HG03520 (cell line): ENCODE results near the gene DVL2.
"Not testable (repeated sequence)": the region's sequence is repeated elsewhere in the genome, so short reads cannot be mapped to it uniquely, and the experiment has no call there.

ENCODE experiments used
- ATAC-seq: cut with Tn5 transposase; IDR thresholded peaks from one replicate; pipeline ENCODE4 v1.9.1; 2021; ENCODE audit warnings: mild to moderate bottlenecking, moderate library complexity; ENCODE audit not compliant: unreplicated experiment

DVL2 gene

DNA sequence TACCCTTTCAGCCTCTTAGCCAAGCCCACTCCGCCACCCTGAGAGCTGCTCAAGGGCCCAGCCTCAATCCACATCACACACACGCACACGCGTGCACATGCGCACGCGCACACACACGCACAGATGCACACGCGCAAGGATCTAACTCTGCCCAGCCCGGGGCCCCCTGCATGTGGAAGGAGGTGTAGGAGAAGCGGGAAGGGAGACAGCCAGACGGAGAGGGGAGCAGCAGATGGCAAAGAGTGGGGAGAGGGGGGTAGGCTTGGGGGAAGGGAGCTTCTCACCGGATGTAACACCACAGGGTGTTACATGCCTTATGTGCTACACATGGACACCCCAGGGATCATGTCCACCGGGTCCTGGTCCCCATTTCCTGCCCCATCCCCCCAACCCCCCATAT is 30.0 kb downstream of the DVL2 start:
- no peak for ATAC-seq

DNA sequence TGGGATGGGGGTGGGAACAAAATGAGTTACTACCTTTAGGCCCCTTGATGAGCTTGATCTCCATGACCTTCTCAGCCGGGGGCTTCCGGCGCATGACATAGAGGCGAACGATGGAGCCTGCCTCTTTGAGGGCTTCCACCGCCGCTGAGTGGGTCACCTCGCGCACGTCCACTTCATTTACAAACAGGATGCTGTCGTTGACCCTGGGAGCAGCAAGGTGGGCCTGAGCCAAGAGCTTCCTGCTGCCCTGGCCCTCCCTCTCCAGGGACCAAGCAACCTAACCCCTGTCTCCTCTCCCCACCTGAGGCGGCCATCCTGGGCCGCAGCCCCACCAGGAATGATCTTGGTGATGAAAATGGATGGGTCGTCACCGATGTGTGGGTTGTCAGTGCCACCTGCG is 30.9 kb downstream of the DVL2 start:
- ATAC-seq = no peak

DNA sequence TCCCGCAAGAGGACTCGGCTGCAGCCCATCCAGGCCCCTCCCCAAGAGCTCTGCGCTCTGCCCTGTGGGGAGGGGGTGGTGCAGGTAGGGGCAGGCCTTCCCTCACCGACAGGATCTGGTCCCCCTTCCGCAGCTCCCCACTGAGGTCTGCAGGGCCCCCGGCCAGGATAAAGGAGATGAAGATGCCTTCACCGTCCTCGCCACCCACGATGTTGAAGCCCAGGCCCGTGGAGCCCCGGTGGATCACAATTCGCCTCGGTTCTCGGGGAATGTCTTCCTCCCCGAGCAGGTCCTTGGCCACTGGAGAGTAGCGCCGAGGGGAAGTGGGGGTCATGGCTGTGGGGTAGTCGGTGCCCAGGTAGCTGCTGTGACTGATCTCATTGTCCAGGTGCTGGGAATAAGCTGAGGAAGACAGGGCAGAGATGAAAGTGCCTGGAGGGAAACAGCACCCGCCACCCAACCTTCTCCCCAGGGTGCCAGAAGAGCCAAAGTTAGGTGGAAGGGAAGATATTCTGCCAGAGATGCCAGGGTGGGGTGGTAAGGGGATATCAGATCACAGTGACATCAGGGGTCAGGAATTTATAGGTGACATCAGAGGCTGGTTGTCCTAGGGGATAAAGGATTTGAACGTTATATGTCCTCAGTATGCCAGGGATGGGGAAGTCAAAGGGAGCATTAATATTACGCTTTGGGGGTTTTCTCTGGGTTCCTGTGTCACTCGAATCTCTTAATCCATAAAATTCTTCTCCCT is 37.5 kb downstream of the DVL2 start:
- ATAC-seq = no peak

DNA sequence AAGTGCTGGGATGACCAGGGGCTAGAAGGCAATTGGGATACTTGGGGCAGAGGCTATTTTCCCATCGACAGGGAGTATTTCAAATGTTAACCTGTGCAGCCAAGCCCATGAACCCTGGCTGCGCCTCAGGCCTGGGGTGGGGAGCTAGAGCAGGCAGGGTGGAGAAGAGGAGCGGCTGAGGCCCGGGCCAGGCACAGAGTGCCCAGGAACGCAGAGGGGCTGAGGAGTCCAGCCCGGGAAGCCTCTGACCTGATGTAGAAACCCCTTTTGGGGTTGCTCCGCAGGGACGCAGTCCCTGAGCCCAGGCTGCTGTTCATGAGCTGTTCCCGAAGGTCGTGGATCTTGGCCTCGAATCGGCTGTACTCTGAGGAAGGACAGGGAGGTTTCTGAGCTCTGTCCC is 38.3 kb downstream of the DVL2 start:
- ATAC-seq = no peak

DNA sequence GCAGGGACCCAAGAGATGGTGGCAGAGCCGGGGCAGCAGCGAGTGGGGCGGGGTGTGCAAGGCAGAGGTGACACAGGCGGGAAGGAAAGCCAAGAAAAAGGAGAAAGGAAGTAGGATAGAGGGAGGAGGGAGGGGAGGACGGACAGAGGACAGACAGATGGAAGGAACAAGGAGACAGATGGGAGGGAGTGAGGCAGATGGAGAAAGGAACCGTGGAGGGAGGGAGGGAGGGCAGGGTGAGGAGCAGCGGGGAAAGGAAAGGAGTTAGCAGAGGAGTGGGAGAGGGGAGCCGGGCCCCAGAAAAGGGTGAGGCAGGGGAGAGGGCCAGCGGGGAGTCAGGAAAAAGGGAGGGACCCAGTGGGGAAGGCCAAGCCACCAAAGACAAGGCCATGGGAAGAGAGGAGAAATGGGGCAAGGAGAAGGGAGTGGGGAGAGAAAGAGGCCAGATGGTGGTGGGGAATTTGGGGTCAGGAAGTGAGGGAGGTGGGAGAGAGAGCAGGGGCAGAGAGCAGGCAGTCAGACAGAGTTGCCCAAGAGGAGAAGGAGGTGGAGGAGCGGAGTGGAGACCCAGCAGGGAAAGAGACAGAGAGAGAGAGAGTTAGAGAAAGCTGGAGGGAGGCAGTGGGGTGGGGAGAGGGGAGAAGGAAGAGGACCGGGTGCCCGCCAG is 41.9 kb downstream of the DVL2 start:
- ATAC-seq = no peak

DNA sequence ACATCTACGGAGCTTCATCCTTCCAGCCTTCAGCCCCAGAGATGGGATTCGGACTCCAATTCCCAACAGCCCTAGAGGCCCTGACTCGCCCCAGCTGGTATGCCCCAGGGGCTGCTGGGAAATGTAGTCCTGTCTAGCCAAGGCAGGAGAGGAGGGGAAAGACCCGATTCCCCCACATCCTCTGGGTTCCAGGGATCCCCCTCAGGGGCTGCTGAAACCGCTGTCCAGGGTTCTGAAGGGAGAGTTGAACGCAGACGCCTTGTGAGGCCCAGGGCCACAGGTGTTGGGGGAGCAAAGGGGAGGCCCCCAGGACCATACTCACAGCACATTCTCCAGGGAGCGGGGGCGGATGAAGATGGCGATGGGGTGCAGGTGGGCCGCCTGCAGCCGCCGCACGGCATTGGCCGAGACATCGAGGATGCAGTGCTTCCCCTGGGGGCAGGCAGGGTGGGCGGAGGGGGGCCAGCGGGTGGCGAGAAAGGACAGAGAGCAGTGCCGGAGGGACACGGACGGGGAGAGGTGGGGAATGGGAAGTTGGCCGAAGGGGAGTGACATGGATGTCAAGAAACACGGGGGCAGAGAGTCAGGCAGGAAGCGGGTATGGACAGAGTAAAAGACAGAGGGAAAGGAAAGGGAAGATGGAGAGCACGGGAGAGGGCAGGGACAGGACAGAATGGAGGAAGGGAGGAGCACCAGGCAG is 42.6 kb downstream of the DVL2 start:
- ATAC-seq = no peak

DNA sequence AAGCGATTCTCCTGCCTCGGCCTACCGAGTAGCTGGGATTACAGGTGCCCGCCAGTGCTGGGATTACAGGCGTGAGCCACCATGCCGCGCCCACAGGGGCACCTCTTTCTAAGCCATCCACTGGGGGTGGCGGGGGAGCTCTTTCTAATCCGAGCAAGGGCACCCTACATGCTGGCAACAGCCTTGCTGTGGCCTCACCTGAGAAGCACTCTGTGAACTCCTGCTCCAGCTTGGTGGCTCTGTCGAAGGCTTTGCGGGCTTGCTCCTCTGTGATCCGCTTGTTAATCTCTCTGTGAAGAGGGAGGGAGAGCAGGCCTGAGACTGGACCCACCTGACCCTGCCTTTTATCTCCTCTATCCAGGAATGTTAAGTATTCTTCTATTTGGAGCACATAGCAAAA is 43.2 kb downstream of the DVL2 start:
- no peak for ATAC-seq

DNA sequence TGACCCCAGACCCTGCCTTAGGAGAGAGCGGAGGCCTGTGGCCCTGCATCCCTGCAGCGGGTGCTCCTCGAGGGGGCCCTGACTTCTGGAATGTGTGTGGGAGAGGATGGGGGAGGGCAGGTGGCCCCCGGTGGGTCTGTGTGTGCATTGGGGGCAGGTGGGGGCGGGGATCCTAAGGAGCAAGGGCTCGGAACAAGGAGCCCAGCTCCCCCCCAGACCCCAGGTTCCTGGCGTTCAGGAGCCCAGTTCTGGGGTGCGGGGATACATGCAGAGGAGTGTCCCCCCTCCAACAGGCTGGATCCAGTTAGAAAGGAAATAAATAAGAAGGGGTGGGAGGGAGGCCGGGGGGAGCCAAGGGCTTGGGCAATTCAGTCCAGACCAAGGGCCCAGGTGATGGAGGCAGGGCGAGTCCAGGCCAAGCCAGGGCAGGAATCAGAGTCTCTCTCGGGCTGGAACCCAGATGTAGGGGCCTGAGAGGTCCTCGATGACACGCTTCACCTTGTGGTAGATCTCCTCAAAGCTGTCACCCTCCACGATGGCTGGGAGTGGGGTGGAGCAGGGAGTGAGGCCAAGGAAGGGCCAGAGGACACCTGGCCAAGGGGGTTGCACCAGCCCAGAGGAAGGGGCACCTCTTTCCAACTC is 43.9 kb downstream of the DVL2 start:
- ATAC-seq = no peak

DNA sequence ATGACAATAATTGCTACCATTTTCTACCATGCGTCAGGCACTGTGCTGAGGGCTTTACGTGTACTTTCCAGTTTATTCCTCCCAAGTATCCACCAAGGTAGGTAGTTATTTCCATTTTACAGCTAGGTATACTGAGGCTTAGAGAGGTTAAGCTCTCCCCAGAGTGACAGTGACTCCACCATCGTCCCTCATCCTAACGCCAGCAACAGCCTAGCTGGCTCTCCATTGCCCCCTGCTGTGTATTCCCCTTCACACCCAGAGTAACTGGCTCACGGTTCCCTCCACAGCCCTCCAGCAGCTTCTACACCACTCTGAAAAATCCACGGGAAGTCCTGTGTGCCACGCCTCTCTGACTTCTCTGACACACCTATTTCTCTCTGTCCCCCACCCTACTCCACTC is 48.1 kb downstream of the DVL2 start:
- ATAC-seq = no peak

DNA sequence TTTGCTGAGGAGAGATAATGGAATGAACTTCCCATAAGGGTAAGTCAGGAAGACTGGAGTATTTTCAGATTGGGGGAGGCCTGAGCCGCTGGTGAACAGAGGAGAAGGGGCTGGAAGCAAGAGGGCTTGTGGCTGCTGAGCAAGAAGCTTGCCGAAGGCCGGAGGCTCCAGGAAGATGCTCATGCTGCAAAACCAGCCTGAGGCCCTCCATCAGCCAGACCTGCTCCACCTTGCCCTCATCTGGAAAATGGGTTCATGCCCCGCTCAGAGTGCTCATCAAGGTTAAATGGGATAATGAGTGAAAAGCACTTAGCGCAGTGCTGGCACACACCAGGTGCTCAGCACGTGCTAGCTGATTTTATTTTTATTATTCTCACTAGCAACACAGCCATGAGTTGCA is 49.7 kb downstream of the DVL2 start:
- ATAC-seq = no peak

DNA sequence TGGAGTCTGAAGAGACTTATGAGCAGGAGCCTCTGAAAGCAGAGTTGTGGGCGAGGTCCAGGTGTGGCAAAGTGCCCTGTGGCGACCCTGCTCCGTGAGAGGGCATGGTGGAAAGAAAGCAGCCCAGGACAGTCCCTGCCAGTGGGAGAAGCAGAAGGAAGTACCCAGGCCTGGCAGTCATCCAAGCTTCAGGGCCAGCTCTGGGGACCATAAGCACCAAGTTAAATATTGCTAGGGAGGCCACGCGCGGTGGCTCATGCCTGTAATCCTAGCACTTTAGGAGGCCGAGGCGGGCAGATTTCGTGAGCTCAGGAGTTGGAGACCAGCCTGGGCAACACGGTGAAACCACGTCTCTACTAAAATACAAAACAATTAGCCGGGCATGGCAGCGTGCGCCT is 50.2 kb downstream of the DVL2 start:
- ATAC-seq = no peak

DNA sequence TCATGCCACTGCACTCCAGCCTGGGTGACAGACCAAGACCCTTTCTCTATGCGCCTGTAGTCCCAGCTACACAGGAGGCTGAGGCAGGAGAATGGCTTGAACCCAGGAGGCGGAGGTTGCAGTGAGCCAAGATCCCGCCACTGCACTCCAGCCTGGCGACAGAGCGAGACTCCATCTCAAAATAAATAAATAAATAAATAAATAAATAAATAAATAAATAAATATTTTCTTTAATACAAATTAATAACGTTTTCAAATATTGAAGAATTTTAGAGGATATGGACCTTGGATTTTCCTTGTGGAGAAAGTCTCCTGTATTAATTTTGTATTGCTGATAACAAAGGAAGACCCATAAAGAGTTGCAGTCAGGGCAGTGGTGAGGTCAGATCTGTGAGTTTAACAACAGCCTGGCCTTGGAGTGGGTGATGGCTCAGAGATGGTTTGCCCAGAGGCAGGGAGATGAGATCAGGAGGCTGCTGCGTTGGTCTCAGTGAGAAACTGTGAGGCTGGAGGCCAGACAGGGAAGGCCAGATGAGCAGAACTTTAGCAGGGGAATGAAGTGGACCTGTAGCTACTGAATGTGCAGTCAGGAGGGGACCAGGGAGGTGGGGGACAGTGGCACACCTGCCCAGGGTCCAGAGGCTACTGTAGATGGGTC is 50.8 kb downstream of the DVL2 start:
- ATAC-seq = no peak

DNA sequence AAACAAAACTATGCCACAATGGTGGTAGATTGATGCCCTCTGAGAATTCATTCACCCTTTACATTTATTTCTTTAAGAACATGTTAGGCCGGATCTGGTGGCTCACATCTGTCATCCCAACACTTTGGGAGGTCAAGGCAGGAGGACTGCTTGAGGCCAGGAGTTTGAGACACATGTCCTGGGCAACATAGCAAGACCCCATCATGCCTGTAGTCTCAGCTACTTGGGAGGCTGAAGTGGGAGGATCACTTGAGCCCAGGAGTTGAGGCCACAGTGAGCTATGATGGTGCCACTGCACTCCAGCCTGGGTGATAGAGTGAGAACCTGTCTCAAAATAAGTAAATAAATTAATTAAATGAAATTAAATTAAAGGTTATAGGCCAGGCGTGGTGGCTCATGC is 52.2 kb downstream of the DVL2 start:
- ATAC-seq = not testable (repeated sequence)

DNA sequence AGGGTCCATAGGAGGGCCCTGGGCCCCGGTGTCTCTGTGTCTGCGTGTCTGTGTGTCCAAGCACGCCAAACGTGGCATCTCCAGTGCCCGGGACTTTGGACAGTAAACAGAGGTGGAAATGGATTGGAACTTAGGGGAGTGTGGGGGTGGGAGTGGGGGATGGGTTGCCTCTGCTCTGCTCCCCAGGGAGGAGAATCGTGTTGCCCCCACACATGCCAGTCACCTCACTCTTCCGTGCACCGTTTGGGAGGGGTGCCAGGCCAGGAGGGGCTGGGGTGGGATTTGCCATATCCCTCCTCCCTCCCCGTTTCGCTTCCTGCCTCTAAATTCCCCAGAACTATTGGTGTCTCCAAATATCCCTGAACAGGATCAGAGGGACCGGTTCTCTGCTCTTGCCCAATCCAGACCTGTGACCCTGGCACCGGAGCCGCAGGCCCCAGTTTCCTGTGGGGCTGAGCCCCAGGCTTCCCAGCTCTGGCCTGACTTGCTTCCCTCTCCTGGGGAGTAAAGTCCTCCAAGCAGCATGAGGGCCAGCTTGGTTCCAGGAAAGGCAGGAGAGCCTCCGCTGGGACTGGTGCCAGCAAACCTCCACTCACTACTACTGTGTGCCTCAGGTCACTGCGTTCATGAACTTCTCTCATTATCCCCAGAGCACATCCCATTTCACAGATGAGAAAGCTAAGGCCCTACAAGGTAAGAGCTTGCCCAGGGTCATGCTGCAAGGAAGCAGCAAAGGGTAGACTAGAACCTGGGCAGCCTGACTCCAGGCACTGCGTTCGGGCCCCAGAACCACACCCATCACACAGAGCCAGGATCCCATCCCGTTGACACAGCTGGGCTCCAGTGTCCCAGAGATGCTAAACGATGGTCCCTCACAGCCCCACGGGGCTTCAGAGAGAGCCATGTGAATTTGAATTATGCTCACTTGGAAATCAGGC is 54.7 kb downstream of the DVL2 start, which contains the start of gene ASGR1:
TSS of gene ASGR1 (minus strand) at position 54 of the 938 bp plus-strand sequence. CDS start 807 bp downstream, outside the sequence.
- no peak for ATAC-seq

DNA sequence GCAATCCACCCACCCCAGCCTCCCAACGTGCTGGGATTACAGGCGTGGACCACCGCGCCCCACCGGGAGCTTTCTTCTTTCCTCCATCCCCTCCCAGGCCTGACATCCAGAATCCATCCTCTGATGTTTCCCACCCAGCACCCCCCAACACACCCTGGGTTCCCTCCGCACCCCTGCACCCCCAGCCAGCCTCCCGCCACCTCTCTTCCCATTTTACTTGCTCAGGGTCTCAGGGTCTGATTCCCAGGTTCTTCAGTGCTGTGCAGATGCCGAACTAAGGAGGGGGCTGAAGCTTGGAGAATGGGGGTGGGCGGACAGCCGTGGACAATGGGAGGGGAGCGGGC is 55.4 kb downstream of the DVL2 start:
- ATAC-seq = no peak

DNA sequence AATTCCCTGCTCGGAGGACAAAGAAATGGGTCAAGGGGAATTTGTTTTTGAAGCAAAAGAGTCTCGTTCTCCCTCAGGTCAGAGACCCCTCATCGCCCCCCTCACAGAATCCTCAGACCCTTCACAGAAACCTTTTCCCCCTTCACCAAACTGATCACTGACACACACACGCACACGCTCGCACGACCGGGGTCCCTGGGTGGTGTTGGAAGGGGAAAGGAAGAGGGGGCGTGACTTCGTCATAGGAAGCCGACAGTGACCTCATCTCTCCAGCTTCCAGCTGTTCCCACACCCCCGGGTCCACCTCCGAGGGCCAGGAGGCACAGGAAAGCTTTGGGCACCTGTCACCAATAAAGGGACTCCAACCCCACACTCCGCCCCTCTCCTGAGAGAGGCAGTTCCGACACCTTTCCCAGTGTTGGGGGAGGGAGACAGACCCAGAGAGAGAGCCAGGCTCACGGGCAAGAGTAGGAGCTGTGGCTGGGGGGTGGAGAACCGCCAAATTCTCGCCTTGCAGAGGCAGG is 56.3 kb downstream of the DVL2 start:
- ATAC-seq = no peak

DNA sequence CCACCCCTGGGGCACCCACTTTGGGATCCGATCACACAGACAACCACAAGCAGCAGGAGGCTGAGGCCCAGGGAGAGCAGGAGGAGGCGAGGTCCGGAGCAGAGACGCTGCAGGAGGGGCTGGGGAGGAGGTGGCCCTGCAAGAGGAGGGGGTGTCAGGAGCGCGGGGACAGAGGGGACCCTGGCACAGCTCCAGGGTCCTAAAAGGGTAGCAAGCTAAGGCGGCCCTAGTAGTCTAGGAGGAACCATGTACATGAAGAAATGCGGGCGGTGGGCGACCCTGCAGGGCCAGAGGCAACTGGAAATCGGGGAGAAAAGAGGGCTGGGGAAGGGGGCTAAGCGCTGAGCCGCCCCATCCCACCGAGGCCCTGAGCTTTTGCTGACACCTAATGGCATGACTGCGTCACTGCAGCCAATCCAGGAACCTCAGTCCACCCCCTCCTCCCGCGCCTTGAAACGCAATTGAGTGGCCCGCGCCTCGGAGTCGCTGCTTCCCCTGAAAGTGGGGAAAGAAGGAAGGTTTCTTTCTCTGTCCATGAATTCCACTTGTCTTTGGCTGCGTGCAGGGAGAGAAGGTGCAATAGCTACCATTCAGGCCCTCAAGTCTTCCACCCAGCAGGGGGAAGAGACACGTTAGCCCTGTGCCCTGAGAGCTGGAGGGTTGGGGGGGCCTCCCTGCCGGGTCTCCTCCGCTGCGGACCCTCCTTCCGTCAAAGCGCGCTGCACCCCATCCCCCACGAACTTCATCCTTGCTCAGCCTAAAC is 56.9 kb downstream of the DVL2 start:
- ATAC-seq = no peak

DNA sequence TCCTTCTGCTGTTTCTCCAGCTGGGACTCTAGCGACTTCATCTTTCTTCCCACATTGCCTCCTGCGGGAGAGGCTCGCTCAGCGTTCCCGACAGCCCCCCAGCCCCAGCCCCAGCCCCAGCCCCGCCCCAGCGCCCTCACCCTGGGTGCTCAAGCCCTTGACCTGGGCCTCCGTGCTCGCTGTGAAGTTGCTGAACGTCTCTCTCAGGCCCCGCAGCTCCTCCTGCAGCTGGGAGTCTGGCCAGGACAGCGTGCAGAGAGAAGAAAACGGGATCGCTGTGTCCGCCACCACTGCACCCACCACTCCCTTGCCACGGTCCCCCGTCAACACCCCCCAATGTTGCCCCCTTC is 57.5 kb downstream of the DVL2 start:
- no peak for ATAC-seq
